NCI-H2196 (cell line): ENCODE results near the gene RAD51C.
"Not testable (repeated sequence)": the region's sequence is repeated elsewhere in the genome, so short reads cannot be mapped to it uniquely, and the experiment has no call there.

ENCODE experiments used
- DNase-seq: peaks from one replicate; lab custom pipeline; 2025; ENCODE audit not compliant: unreplicated experiment; lab: John Stamatoyannopoulos, UW

RAD51C gene

DNA sequence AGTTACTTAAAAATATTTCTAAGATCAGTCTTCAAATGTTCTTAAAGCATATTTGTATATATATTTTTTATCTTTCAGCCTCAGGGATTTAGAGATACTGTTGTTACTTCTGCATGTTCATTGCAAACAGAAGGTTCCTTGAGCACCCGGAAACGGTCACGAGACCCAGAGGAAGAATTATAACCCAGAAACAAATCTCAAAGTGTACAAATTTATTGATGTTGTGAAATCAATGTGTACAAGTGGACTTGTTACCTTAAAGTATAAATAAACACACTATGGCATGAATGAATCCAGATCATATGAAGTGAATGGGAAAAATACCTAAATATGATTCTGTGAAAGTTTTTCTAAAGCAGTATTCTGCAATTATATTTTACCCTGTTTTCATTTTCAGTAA, 41.6 kb downstream of the RAD51C start:
- DNase-seq, result no peak

DNA sequence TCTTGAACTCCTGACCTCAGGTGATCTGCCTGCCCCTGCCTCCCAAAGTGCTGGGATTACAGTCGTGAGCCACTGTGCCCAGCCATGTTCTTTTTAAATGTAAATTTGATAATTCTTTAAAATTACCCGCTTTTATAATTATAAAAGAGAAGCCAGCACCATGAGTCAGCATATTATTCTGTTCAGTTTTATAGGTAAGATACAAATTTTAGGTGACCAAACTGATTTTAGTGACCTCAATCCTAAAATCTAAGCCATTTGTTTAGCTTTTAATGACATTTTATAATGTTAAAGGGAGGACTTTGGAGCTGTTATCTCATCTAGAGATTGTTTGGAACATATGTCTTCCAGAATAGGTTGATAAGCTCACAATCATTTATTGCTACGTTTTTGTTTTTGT, 42.4 kb downstream of the RAD51C start:
- DNase-seq, result no peak

DNA sequence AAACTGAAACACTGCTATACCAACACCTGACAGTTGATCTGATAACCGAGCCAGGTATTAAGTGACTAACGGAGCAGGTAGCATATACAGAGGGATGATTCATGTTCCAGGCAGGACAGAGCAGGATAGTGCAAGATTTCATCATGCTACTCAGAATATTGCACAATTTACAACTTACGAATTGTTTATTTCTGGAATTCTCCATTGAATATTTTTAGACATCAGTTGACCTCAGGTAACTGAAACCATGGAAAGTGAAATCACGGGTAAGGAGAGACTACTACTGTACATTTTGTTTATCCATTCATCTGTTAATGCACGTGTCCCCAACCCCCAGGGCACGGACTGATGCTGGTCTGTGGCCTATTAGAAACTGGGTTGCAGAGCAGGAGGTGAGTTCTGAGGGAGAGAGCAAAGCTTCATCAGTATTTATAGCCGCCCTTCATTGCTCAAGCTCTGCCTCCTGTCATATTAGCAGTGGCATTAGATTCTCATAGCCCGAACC, 48.8 kb downstream of the RAD51C start:
- no peak for DNase-seq

DNA sequence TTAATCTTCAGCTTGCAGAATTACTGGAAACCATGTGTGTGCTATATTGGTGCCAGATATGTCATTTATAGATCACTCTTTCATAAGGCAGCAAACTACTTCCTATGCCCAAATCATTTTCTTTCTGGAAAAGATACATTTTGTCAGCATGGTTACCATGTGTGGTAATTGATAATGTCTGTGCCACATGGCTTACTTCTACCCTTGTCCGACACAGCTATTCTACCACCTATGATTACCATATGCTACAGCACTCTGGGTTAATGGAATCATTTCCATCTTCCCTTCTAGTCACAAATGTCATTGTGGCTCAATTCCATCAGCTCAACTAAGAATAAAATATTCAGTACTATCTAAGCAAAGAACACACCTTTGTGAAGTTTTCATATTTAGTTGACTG, 55.3 kb downstream of the RAD51C start:
- no peak for DNase-seq

DNA sequence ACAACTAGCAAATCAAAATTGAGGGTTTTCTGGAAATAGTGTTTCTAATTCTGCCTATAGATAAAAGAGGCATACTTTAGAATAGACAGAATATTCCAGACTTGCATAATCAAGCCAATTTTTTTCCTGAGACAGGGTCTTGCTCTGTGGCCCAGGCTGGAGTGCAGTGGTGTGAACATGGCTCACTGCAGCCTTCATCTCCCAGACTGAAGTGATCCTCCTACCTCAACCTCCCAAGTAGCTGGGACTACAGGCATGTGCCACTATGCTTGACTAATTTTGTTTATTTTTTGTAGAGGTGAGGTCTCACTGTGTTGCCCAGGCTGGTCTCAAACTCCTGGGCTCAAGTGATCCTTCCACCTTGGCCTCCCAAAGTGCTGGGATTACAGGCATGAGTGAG, 57.2 kb downstream of the RAD51C start:
- not testable (repeated sequence) for DNase-seq

DNA sequence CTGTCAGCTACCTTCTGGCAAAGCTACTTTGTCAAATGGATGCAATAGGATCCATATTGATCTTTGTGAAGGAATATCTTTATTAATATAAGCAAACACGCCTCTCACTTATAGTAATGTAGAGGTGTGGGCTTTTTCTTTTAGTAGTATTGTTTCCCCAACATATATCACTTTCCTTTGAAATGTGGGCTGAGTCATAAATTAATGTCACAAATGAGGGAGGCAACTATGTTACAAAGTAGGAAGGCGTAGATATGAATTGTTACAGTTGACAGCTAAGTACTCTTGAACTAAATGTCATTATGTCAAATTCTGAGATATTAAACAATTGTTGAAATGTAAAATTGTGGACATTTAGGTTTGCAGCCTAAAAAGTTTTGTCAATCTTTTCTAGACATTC, 60.6 kb downstream of the RAD51C start:
- no peak for DNase-seq

DNA sequence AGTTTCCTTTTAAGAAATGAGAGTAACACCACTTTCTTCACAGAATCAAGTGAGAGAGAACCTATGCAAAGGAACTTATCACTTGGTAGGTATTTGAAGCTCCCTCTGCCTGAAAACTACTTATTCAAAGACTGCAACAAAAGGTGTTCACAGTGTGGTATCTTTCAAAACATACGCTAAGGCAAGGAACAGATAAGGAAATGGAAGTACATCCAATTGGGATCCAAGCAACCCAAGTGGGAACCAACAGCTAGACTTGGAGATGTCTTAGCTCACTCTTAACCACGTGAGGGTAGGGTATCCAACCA, 62.8 kb downstream of the RAD51C start:
- no peak for DNase-seq

DNA sequence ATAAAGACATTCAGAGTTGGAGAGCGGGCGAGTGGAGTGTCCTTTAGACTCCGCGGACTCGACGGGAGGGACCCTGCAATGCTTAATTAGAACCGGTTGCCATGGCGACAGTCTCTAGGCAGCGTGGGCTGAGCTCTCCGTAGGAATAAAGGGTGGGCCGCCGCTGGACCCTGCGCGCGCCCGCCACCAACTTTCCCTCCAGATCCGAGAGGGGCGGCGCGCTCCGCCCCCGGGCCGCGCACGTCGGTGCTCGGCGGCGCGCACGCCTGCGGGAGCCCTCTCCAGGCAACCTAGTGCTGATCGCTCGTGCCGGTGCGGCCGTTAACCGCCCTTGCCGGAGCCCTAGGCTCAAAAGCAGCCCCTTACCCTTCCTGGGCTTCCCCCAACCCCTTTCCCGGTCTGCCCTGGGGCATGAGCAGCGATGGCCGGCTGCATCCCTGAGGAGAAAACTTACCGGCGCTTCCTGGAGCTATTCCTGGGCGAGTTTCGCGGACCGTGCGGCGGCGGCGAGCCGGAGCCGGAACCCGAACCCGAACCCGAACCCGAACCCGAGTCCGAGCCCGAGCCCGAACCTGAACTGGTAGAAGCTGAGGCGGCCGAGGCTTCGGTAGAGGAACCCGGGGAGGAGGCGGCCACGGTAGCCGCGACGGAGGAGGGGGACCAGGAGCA, 63.3 kb downstream of the RAD51C start, which contains the start of gene PPM1E:
TSS of gene PPM1E (plus strand) at position 278 of the 669 bp plus-strand sequence.
- DNase-seq, result peak; percentile 85

DNA sequence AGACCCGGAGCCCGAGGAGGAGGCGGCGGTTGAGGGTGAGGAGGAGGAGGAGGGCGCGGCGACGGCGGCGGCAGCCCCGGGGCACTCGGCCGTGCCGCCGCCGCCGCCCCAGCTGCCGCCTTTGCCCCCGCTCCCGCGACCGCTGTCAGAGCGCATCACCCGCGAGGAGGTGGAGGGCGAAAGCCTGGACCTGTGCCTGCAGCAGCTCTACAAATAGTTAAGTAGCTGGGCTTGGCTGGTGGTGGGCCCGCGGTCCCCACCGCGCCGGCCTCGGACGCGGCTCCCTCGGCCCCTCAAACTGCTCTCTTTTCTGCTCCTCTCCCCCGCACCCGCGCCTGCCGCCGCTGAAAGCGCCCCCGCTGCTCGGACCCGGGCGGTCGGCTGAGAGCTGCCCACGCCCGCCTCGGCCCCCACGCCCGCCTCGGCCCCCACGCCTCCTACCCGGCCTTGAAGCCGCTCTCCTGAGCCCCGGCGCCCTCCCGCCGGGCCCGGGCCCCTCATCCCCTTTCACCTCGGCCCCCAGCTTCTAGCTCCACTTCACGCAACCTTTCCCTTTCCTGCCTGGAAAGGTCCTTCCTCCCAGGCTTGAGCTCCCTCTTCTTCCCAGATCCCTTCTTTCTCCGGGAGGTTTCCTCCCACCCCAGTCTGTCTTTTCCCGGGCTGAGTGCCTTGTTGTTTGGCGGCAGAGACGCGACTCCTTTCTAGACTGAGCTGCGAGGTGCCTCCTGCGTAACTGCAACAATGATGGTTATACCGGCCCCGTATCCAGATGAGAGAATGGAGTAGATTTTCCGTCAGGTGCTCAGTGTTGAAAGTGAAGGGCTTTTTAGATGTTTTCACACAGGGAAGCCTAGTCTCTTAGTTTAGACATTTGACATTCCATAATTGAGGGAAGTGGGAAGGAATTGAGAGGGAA, 64.1 kb downstream of the RAD51C start:
- DNase-seq, result peak; percentile 15

DNA sequence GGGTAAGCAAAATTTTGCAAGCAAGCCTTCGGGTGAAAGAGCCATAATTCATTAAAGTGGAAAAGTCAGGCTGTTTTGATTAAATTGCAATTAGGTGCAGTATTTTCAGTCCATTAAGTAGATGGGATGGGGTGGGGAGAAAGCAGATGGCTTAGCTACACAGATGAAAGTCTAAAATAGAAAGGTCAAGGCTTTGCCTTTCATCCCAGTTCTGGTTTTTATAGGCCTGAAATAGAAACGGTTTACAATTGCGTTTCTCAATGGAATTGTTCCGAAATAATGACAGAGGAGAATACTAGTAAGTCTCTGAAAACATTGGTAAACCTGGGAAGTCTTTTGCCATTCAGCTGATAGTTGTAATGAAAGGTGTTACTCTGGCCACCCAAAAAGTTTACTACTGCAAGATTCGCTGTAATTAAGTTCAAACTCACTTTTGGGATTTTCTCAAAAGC, 64.8 kb downstream of the RAD51C start:
- DNase-seq, result no peak

DNA sequence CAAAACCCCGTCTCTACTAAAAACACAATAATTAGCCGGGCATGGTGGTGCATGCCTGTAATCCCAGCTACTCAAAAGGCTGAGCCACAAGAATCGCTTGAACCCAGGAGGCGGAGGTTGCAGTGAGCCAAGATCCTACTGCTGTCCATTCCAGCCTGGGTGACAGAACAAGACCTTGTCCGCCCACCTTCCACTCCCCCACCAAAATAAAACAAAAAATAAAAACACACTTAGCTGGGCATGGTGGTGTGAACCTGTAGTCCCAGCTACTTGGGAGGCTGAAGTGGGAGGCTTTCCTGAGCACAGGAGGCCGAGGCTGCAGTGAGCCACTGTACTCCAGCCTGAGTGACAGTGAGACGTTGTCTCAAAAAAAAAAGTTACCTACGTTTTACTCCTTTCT, 66.5 kb downstream of the RAD51C start:
- no peak for DNase-seq

DNA sequence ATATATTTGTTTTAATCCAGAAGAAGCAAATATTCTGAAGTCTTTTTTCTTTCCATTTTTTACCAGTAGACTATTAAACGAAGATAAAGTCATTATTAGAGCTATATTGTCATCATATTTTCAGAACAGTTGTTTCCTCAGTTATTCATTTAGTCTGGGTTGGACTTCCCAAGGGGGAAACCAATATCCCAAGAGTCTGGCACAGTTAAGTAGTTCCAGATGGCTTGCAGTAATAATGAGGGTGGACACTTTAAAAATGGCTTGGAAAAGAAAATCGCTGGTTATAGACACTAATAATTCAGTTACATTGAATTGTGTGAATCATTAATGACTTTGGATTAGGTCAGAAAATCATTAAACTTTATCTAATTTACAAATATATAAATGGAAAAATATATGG, 67.1 kb downstream of the RAD51C start:
- no peak for DNase-seq

DNA sequence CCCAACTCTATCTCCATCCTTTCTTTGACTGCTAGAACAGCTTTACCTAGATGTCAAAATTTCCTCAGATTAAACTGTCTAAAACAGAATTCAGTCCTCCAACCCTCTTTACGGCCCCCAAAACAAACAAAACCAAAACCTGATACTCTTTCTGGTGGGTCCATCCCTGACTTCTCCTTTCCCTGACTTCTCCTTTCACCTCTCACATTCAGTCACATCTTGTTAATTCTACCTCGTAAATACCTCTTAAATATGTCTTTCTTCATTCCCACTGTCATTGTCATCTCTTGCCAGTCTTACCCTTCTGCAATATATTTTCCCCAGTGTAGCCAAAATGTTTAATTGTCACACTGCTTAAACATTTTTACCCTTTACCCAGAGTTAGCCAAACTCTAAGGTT, 67.8 kb downstream of the RAD51C start:
- no peak for DNase-seq

DNA sequence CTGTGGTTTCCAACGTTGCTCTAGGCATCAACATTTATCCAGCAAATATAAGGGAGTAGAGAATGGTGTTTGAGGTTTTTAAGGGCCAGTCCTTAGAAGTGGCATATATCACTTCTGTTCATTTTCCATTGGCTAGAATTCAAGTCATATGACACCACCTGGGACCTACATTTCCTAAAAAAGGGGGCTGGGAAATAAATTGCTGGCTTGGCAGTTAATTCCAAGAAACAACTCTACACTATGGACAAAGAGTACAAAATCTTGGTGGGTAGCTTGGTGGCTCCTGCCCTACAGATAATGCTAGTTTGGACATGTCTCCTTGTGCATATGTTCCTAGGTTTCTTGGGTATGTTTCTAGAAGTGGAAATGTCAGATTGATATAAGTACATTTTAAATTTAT, 70.9 kb downstream of the RAD51C start:
- DNase-seq, result no peak

DNA sequence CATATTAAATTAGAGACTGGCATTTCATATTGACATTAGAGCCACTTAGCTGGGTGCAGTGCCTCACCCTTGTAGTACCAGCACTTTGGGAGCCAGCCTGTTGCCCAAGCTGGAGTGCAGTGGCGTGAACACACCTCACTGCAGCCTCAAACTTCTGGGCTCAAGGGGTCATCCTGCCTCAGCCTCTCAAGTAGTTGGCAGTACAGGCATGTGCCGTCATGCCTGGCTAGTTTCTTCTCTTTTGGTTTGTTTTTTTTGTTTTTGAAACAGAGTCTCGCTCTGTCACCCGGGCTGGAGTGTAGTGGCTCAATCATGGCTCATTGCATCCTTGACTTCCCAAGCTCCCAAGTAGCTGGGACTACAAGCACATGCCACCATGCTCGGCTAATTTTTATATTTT, 72.0 kb downstream of the RAD51C start:
- no peak for DNase-seq

DNA sequence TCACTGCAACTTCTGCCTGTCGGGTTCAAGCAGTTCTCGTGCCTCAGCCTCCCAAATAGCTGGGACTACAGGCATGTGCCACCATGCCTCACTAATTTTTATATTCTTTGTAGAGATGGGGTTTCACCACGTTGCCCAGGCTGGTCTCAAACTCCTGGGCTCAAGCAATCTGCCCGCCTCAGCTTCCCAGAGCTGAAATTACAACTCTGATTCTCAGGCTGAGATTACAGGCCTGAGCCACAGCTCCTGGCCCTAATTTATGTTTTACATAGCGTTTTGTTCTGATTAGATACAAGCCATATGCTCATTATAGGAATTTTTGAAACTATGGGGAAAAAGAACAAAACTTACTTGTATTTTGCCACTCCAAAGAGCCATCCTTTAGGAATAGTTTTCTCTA, 86.1 kb downstream of the RAD51C start:
- DNase-seq, result not testable (repeated sequence)

DNA sequence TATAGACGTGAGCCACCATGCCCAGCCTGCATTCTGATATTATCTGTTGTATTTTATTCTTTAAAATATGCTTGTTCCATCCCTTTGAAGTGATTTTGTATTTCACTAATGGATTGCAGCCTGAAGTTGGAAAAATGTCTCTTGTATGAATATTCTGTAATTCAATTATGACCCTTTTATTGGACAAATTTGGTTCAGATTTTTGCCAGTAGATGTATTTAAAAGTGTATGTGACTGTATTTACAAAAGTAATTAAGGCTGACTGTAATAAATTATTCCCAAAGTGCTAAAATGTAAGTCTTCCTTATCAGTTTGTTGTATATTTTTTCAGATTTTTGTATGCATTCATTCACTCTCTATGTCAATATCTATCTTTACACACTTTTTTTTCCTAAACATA, 87.0 kb downstream of the RAD51C start:
- DNase-seq, result no peak

DNA sequence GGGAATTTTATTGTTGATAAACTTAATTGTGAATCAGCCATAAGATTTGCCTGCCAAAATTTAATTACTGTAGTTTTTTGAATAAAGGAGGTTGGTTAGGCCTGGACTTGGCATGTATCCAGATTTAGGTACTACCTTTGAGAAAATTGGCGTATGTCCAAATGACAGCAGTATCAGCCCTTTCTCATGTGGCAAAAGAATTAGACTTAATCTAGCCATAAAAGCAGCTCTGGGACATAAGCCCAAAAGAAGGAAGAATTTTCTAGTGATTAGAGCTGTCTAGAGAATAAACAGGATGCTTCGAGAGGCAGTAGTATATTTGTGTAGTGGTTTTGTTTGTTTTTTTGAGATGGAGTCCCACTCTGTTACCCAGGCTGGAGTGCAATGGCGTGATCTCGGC, 91.0 kb downstream of the RAD51C start:
- peak; percentile 87 for DNase-seq

DNA sequence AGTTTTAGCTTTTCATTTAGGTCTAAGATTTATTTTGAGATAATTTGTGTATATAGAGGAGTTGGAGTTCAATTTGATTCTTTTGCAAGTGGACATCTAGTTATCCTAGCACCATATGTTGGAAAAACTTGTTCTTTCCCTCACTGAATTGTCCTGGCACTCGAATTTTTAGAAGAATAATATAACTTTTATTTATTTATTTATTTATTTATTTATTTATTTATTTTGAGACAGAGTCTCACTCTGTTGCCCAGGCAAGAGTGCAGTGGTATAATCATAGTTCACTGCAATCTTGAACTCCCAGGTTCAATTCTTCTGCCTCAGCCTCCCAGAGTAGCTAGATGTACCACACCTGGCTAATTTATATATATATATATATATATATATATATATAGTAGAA, 92.7 kb downstream of the RAD51C start:
- DNase-seq, result no peak
